Fibroblast of the conjunctiva (primary cell): Measurements from ENCODE around the gene NPFFR1.
A peak's percentile ranks its signal among the peaks of the same experiment; 100 is the strongest.

Source experiments
- DNase-seq: peaks from one replicate; pipeline ENCODE4 v3.0.0-alpha.2; 2010; ENCODE audit warnings: low read depth

The NPFFR1 gene

GRCh38 chr10:70283445-70284399 lies at the start of gene NPFFR1:
NPFFR1 (minus strand) TSS chr10:70284004; CDS start chr10:70283676, 328 bp downstream.
- no peak for DNase-seq

- no peak for DNase-seq
These were observed 49.5 kb upstream of the NPFFR1 start for GRCh38 chr10:70333268-70333667.

- peak; percentile 94 for DNase-seq
These were observed 47.9 kb upstream of the NPFFR1 start for GRCh38 chr10:70331486-70332268.

GRCh38 chr10:70331160-70331485 lies 47.3 kb upstream of the NPFFR1 start:
- DNase-seq = no peak

GRCh38 chr10:70330671-70331070 lies 46.9 kb upstream of the NPFFR1 start:
- DNase-seq = no peak

- DNase-seq = no peak
These were observed 45.2 kb upstream of the NPFFR1 start for GRCh38 chr10:70328967-70329366.

GRCh38 chr10:70328018-70328417 lies 44.2 kb upstream of the NPFFR1 start:
- DNase-seq = no peak

DNA sequence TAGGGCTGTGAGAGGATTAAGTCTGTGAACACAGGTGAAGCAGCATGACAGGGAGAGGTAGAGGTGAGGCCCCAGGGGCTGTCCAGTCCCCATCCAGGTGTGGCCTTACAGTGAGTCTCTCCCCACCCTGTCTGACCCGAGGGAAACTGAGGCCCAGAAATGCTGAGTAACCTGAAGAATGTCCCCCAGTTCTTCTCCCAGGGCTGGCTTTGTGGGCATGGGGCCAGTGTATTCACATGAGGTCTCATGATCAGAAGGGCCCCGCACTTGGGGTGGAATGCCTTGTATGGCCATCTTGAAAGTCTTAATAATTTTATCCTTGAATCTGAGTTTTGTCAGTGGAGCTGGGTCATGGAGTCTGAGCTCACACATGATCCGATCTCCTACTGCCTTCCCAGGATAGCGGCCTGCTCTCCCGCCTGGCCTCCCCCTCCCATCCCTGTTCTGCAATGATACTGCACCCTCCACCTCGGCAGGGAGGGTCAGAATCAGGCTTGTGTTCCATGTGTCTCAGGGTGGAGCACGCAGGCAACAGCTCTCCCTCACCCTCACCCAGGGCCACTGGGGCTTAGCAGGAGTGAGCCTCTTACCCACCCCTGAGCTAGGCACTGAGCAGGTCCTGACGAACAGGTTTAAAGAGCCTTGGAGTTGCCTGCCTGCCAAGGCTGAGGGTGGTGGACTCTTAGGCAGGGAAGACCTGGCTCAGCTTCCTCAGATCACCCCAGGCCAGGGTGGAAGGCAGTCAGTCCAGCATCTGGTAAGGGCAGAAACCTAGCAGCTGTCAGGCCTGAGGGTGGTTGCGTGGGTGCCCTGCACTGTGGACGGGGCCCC lies 41.4 kb upstream of the NPFFR1 start:
- no peak for DNase-seq

DNA sequence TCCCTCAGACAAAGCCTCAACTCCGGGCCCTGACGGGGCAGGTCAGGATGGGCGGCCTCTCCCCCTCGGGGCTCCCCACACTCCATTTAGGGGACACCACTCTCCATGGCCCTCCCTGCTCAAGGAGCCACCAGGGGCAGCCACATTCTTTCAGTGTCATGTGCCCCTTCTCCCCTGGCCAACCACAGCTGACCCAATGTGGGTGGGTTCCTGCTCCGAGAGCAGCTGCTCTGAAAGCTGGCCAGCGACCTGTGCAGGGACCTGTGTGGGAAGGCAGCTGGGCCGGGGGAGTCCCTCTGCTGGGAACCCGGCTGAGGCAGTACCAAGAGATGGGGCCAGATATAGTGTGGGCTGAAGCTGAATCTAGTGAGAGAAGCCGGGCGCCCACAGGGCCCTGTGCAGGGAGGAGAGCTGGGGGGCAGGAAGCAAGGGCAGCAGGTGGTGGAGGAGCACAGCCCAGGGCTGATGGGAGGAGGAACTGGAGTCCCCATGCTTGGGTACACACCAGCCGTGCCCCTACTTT lies 40.6 kb upstream of the NPFFR1 start:
- DNase-seq = no peak

DNA sequence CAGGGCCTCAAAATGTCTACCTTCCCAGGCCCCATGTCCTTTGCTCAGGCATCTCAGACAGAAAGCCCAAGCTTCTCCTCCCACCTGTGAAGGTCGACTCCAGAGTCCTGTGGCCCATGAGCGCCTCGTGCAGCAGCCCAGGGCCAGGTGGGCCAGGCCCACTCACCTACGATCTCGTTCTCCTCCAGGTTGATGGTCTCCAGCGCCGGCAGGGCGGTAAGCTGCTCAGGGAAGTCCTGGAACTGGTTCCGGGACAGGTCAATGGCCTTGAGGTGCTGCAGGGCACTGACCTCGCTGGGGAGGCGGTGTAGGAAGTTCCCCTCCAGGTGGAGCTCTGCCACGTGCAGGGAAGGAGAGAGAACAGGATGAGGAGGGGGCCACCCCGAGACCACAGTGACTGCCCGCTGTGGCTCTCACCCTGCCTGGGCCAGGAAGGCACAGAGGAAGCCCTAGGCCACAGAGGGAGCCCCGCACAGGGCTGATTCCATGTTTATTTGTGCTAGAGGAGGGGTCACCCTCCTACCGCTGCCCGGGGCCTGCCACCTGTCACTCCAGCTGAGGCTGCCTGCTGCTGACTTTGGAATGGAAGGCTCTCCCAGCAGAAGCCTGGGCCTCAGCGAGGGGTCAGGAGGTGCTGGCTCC lies 40.0 kb upstream of the NPFFR1 start:
- DNase-seq = no peak

- DNase-seq = no peak
These were observed 39.4 kb upstream of the NPFFR1 start for GRCh38 chr10:70323138-70323696.

DNA sequence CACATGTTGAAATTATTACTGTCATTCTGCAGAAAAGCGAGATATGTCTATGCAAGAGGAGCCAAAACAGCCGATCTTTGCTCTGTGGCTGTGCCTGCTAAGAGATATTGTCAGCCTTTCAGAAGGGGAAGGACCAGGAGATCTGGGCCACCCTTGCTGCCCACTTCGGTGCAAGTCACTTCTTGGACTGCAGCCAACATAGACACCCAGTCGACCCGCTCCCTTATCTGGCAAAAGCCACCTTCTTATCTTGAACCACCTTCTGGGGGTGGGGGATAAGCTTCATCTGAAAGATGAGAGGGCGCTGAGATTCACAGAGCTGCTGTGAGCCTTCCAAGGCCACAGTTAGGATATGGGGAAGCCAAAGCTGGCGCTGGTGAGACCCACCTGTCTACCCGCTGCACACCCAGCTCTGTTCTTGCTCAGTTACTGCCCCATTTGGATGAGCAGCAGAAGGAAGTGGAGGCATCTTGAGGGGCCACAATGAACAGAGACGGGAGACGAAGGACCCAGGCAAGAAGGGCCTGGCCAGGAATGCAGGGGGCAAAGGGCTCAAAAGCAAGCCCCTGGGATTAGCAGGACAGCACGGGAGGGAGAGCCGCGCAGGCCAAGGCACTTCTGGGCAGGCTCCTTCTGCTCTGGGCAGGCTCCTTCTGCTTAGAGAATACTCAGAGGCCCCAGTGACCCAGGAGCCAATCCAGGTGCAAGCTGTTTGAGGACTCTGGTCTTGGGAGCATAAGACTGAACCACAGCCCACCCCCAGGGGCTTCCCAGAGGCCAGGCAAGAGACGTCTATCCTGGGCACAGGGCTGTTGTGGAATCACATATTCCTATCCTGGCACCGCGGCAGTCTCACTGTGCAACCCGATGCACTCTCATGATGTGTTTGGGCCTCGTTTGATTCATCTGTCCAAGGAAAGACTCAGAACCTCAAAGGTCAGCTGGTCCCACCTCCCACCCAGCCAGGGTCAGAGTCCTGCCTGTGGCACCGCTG lies 38.4 kb upstream of the NPFFR1 start:
- no peak for DNase-seq

GRCh38 chr10:70321233-70321632 lies 37.4 kb upstream of the NPFFR1 start:
- DNase-seq = no peak

DNA sequence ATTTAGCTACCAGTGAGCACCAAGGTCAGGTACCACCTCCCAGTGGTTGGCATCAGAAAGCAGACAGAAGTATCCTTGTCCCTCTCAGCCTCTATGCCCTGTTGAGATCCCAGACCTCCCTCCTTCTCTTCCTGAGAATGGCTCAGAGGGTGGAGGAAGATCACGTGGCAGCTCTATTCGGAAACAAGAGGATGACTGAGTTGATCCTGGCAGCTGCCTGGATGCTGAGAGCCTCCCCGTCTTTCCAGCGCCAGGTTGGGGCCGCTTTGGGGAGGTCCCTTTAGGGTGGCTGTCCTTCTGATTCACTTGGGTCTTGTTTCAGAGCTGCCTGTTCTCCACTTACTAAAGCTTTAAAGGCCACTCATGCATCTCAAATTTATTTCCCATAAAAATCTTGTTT lies 36.9 kb upstream of the NPFFR1 start:
- DNase-seq = no peak

GRCh38 chr10:70319824-70320223 lies 36.0 kb upstream of the NPFFR1 start:
- DNase-seq = no peak

GRCh38 chr10:70319183-70319582 lies 35.4 kb upstream of the NPFFR1 start:
- DNase-seq = no peak

GRCh38 chr10:70317943-70318318 lies 34.1 kb upstream of the NPFFR1 start:
- no peak for DNase-seq

DNA sequence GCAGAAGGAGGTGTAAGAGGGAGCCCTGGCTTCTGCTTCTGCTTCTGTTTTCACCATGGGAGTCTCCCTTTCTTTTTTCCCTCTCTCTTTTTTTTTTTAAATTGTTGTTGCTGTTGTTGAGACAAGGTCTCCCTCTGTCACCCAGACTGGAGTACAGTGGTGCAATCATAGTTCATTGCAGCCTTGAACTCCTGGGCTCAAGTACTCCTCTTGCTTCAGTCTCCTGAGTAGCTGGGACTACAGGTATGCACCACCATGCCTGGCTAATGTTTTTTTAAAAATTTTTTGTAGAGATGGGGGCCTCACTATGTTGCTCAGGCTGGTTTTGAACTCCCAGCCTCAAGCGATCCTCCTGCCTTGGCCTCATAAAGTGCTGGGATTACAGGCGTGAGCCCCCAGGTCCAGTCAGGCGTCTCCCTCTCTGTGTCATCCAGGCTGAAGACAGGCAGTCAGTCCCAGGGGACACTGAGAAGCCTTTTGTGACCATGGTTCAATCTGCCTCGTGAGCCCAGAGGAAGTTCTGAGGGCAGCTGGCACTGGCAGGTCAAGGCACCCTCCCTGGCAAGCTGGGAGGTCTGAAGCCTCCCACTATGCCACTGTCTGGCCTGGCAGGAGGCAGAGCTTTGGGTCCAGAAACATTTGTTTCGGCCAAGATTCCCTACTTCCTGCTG lies 33.6 kb upstream of the NPFFR1 start:
- DNase-seq = no peak

GRCh38 chr10:70315815-70316214 lies 32.0 kb upstream of the NPFFR1 start:
- no peak for DNase-seq
